HFFc6 (cell line): ENCODE measurements around the gene KIF19. TPM values are rescaled to one million over a fixed set of nuclear protein-coding genes. Genes with fewer than 3 reads are reported as not detected.

ENCODE experiments used
- DNase-seq: peaks from one replicate; pipeline ENCODE4 v3.0.0-alpha.2; 2018
- H3K27ac Mint-ChIP-seq: 2 replicates; pipeline ENCODE4 v1.8.0; 2020; ENCODE audit warnings: mild to moderate bottlenecking, mixed read lengths
- H3K27me3 Mint-ChIP-seq: 2 replicates; pipeline ENCODE4 v1.8.0; 2021; ENCODE audit warnings: mild to moderate bottlenecking, moderate library complexity, mixed read lengths; ENCODE audit not compliant: insufficient read depth
- H3K36me3 Mint-ChIP-seq: 2 replicates; pipeline ENCODE4 v1.8.0; 2021; ENCODE audit warnings: low read depth, mixed read lengths
- H3K4me1 Mint-ChIP-seq: 2 replicates; pipeline ENCODE4 v1.8.0; 2020; ENCODE audit warnings: low read depth, mixed read lengths
- H3K4me3 Mint-ChIP-seq: 2 replicates; pipeline ENCODE4 v1.8.0; 2020; ENCODE audit warnings: mild to moderate bottlenecking, moderate library complexity, mixed read lengths
- H3K9me3 Mint-ChIP-seq: 2 replicates; pipeline ENCODE4 v1.8.0; 2020; ENCODE audit warnings: mild to moderate bottlenecking, mixed read lengths
- total RNA-seq, 6 experiments: library from RNA; stranded (reverse); fragmentation: NEBNext Ultra II Directional; extraction: Animal tissue kit (Norgen Biotek cat#: 25700); gene quantifications; 2 replicates in 1 of 6; 3 replicates in 5 of 6; pipeline ENCODE4 v1.2.3, GENCODE V29; 2021
- TF ChIP-seq, protein P1 (sequence below): fragments of 200-600 bp; sonication (generic); IDR thresholded peaks from 2 replicates; pipeline ENCODE4 v1.5.0; 2021; ENCODE audit warnings: antibody characterized with exemption, mild to moderate bottlenecking

Gene KIF19
- total RNA-seq, 6 experiments from 2014 or later: not detected

DNA sequence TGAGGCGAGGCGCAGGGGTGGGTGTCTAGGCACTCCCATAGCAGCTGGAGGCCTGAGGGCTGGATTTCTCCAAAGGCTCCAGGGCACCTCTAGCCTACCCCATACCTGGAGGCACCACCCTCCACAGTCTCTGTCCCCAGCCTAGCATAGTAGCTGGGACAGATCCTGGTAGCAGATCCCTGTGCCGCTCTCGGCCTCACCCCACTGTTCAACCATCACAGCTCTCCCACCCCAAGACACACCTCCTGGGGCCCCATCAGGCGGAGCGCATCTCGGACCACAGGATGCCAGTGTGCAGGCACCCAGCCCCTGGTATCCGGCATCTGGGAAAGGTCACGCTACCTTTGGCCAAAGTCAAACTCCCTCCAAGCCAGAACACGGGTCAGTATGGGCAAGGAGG is 28.5 kb downstream of the KIF19 start:
- Mint-ChIP-seq H3K4me3 (no peak overlapping the region), H3K27me3 (peaks cover 7% of the 10 kb centered on the region; the same call in 1 of the 2 replicates), H3K27ac (no peak overlapping the region), H3K9me3 (peaks cover 29% of the 10 kb centered on the region), H3K4me1 (no peaks in the 10 kb centered on the region), H3K36me3 (peaks cover 7% of the 10 kb centered on the region)
- no peak for DNase-seq
- TF ChIP-seq, protein P1, sequence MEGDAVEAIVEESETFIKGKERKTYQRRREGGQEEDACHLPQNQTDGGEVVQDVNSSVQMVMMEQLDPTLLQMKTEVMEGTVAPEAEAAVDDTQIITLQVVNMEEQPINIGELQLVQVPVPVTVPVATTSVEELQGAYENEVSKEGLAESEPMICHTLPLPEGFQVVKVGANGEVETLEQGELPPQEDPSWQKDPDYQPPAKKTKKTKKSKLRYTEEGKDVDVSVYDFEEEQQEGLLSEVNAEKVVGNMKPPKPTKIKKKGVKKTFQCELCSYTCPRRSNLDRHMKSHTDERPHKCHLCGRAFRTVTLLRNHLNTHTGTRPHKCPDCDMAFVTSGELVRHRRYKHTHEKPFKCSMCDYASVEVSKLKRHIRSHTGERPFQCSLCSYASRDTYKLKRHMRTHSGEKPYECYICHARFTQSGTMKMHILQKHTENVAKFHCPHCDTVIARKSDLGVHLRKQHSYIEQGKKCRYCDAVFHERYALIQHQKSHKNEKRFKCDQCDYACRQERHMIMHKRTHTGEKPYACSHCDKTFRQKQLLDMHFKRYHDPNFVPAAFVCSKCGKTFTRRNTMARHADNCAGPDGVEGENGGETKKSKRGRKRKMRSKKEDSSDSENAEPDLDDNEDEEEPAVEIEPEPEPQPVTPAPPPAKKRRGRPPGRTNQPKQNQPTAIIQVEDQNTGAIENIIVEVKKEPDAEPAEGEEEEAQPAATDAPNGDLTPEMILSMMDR: no peak

DNA sequence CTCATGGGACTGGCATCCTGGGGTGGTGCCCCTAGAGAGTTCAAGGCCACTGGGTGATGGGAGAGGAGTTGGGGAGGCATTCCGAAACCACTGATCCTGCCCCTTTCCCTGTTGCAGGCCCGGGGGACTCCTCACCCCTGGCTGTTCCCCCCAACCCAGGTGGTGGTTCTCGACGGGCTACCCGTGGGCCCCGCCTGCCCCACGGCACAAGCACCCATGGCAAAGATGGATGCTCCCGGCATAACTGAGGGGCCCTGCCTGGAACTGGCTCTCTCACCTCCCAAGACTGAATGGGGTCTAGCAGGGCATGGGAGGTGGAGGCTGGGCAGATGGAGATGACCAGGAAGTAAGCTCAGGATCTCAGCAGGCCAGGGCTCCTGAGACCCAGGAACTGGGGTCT is 29.0 kb downstream of the KIF19 start:
- peaks cover 25% of the 10 kb centered on the region for H3K9me3 Mint-ChIP-seq
- TF ChIP-seq, protein P1: no peak
- H3K27ac Mint-ChIP-seq: no peak overlapping the region
- H3K4me1 Mint-ChIP-seq: no peaks in the 10 kb centered on the region
- H3K36me3 Mint-ChIP-seq: peaks cover 5% of the 10 kb centered on the region
- peaks cover 7% of the 10 kb centered on the region; the same call in 1 of the 2 replicates for H3K27me3 Mint-ChIP-seq
- H3K4me3 Mint-ChIP-seq: no peak overlapping the region
- no peak for DNase-seq

DNA sequence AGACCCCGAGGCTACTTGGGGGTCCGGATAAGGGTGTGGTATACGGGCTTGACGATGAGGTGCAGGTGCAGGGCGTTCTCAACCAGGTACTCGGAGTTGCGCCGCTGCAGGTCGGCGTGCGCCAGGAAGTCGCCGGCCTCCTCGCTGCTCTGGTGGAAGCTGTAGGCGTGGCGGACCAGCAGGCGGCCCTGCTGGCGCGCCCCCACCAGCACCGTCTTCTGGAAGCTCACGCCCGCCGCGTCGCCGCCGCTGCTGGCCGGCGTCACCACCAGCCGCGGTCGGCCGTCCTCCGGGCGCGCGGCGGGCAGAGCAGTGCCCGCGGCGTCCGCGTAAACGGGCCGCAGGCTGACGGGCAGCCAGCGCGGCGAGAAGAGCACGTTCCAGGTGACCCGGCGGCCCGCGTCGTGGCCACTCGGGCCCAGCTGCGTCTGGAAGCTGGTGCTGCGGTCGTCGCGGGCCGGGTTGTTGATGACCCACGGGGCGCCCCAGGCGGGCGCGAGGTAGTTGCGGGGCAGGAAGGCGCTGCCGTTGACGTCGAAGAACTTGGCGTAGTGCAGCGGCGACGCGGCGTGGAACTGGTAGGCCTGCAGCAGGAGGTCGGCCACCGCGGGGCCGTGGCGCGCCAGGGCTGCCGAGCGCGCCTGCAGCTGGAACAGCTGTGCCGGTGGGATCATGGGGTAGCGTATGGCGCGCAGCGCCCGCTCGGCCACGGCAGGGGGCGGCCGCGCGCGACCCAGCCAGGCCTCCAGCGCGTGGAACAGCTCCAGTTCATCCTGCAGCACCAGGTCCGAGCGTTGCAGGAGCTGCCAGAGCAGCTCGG is 30.8 kb downstream of the KIF19 start:
- TF ChIP-seq, protein P1: no peak
- Mint-ChIP-seq H3K27me3 (peaks cover 7% of the 10 kb centered on the region; the same call in 1 of the 2 replicates), H3K4me3 (no peak overlapping the region), H3K36me3 (peaks cover 4% of the 10 kb centered on the region), H3K9me3 (peaks cover 20% of the 10 kb centered on the region), H3K27ac (no peak overlapping the region), H3K4me1 (no peaks in the 10 kb centered on the region)
- DNase-seq: no peak

DNA sequence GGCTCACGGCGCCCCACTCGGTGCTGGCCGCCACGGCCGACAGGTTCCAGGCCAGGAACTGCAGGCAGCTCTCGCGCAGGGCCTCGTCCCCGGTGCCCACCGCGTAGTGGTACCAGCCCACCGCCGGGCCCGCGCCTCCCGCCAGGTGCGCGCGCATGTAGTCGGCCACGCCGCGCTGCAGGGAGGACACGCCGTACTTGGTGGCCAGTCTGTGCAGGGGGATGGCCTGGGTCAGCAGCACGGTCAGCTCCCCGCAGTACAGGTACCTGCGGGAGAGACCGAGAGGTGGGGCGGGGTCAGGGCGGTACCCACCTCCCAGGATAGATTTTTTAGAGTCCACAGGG is 31.4 kb downstream of the KIF19 start:
- peaks cover 20% of the 10 kb centered on the region for H3K9me3 Mint-ChIP-seq
- no peak for DNase-seq
- peaks cover 7% of the 10 kb centered on the region; the same call in 1 of the 2 replicates for H3K27me3 Mint-ChIP-seq
- no peak overlapping the region for H3K4me3 Mint-ChIP-seq
- no peak overlapping the region for H3K27ac Mint-ChIP-seq
- H3K4me1 Mint-ChIP-seq: no peaks in the 10 kb centered on the region
- peaks cover 4% of the 10 kb centered on the region for H3K36me3 Mint-ChIP-seq
- TF ChIP-seq, protein P1: no peak

DNA sequence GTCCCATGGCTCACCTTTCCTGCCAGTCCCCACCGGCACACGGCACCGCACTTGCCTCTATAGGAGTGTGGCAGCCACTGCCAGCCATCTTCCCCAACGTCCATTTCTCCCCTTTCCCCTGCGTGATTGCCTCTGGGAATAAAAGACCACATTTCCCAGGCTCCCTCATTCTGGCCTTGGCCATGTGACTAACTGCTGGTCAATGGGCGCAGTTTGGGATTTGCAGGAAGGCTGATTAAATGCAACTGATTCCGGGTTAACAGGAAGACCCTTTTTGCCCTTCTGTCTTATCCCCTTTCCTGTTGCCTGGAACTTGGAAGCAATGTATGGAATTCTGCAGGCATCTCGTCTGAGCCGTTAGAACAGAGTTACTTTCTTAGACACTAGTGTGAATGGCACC is 32.7 kb downstream of the KIF19 start:
- Mint-ChIP-seq H3K9me3 (peaks cover 15% of the 10 kb centered on the region), H3K4me1 (no peaks in the 10 kb centered on the region), H3K27me3 (peaks cover 2% of the 10 kb centered on the region; the same call in 1 of the 2 replicates), H3K4me3 (no peak overlapping the region), H3K36me3 (peaks cover 4% of the 10 kb centered on the region), H3K27ac (no peak overlapping the region)
- TF ChIP-seq, protein P1: no peak
- DNase-seq: no peak
